ENCODE data around the gene TP53.

- TF ChIP-seq CTCF (IDR thresholded peaks at IDR 0.05) (no peak), POLR2A (IDR thresholded peaks at IDR 0.05) (no peak), EP300 (IDR thresholded peaks at IDR 0.05) (no peak), POLR2AphosphoS5 (IDR thresholded peaks at IDR 0.05) (no peak)
Observed at GRCh38 chr17:7626307-7626706, 61.0 kb downstream of the TP53 start.
